GM21526 (cell line): ENCODE data around the gene AFF3.

Experiments
- ATAC-seq: cut with Tn5 transposase; IDR thresholded peaks from one replicate; pipeline ENCODE4 v1.9.1; 2021; ENCODE audit warnings: moderate library complexity; ENCODE audit not compliant: unreplicated experiment, low FRiP score

Gene AFF3

GRCh38 chr2:99600981-99601651 is 541.3 kb downstream of the AFF3 start:
- ATAC-seq, result no peak

GRCh38 chr2:99598441-99598840 is 543.9 kb downstream of the AFF3 start:
- no peak for ATAC-seq

GRCh38 chr2:99597616-99598015 is 544.8 kb downstream of the AFF3 start:
- ATAC-seq, result no peak

GRCh38 chr2:99595373-99595772 is 547.0 kb downstream of the AFF3 start:
- ATAC-seq, result no peak

- ATAC-seq, result no peak
These were observed 548.5 kb downstream of the AFF3 start for GRCh38 chr2:99593692-99594427.

- ATAC-seq, result no peak
These were observed 565.6 kb downstream of the AFF3 start for GRCh38 chr2:99576775-99577174.

- ATAC-seq, result no peak
These were observed 568.6 kb downstream of the AFF3 start for GRCh38 chr2:99573634-99574251.

GRCh38 chr2:99572373-99573164 is 569.8 kb downstream of the AFF3 start:
- ATAC-seq, result no peak

- ATAC-seq, result no peak
These were observed 570.4 kb downstream of the AFF3 start for GRCh38 chr2:99571954-99572353.

- ATAC-seq, result no peak
These were observed 570.9 kb downstream of the AFF3 start for GRCh38 chr2:99571533-99571932.

GRCh38 chr2:99571021-99571420 is 571.4 kb downstream of the AFF3 start:
- no peak for ATAC-seq

- no peak for ATAC-seq
These were observed 573.0 kb downstream of the AFF3 start for GRCh38 chr2:99569386-99569785.

GRCh38 chr2:99565227-99565626 is 577.2 kb downstream of the AFF3 start:
- ATAC-seq, result no peak

- no peak for ATAC-seq
These were observed 579.9 kb downstream of the AFF3 start for GRCh38 chr2:99562516-99562915.

- ATAC-seq, result no peak
These were observed 580.6 kb downstream of the AFF3 start for GRCh38 chr2:99561804-99562203.

- no peak for ATAC-seq
These were observed 583.2 kb downstream of the AFF3 start for GRCh38 chr2:99559075-99559662.

- no peak for ATAC-seq
These were observed 587.0 kb downstream of the AFF3 start for GRCh38 chr2:99555404-99555803.

- ATAC-seq, result no peak
These were observed 587.5 kb downstream of the AFF3 start for GRCh38 chr2:99554871-99555270.

- no peak for ATAC-seq
These were observed 588.2 kb downstream of the AFF3 start for GRCh38 chr2:99554238-99554637.

GRCh38 chr2:99552529-99552928 is 589.9 kb downstream of the AFF3 start:
- no peak for ATAC-seq

- no peak for ATAC-seq
These were observed 592.0 kb downstream of the AFF3 start for GRCh38 chr2:99550368-99550767.
